Erythroblast (primary cell): ENCODE data around the gene SMO.
"Not testable (repeated sequence)": the region's sequence is repeated elsewhere in the genome, so short reads cannot be mapped to it uniquely, and the experiment has no call there.

Source experiments
- DNase-seq, 2 experiments: peaks; one replicate each; lab custom pipeline; 2025; lab: John Stamatoyannopoulos, UW
- GATA1 ChIP-seq: IDR thresholded peaks from 2 replicates; pipeline ENCODE4 v1.6.1; 2011; ENCODE audit warnings: low read depth, mild to moderate bottlenecking, control low read depth, low read length, moderate library complexity
- POLR2A ChIP-seq: IDR thresholded peaks from 2 replicates; pipeline ENCODE4 v1.6.1; 2011; ENCODE audit warnings: mild to moderate bottlenecking, low read length

The SMO gene

GRCh38 chr7:129224251-129225205, 36.1 kb downstream of the SMO start, which contains the start of gene AHCYL2:
AHCYL2 (plus strand) TSS chr7:129225030.
- TF ChIP-seq POLR2A: peak; percentile 18
- TF ChIP-seq GATA1: no peak
- DNase-seq: peak; percentile 93 to 95

DNA sequence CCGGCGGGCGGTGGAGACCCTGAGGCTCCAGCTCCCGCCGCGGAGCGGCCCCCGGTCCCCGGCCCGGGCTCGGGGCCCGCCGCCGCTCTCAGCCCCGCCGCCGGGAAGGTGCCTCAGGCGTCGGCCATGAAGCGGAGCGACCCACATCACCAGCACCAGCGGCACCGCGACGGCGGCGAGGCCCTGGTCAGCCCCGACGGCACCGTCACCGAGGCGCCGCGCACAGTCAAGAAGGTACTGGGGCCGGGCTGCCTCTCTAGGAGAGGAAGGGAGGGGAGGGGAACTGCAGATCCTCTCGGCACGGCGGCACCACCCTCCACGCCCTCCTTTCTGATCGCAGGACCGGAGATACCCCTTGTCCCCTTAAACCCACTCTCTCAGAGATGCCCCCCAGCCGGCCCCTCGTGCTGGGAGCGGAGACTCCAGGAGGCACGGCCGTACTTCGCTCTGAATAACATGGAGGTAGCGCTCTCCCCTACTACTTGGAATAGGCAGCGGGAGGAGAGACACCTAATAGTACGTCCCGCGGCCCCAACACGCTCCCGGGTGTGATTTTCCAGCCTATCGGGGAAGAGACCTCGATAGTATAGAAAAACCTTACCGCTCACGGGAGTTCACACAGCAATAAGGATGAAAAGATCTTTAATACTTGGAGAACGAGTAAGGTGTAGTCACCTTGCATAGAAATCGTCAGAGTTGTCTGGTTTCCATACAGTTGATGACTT, 36.9 kb downstream of the SMO start:
- no peak for TF ChIP-seq GATA1
- TF ChIP-seq POLR2A: no peak
- DNase-seq: peak; percentile 56 to 62

DNA sequence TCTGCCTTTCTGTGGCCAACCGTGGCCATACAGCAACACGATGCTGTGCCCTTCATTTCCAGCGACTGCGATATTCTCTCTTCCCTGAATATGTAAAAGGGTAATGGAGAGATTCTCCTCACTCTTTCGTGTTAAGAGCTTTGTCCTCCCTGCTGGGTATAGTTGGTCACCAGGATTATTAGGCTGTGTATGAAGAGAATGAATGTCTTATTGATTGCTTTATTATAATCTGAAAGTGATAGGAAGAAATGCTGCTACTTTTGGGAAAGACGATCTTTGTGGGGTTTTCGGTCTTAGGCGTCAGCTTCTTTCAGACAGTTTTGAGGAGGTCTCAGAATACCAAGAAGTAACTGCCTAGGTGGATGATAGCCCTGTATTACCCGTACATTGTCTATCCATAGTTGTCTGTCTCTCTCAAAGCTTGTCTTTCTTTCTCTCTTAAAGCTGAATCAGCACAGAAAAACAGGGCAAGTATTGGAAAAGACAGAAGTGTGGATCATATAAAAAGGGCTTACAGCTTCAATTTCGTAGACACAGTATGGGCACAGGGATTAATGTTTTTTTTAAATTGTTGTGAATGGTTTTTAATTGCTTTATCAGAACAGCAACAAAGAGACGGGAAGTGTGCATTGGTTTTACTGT, 37.6 kb downstream of the SMO start:
- TF ChIP-seq POLR2A (no peak), GATA1 (no peak)
- DNase-seq: no peak

GRCh38 chr7:129227646-129228578, 39.5 kb downstream of the SMO start:
- no peak for DNase-seq
- no peak for TF ChIP-seq POLR2A
- no peak for TF ChIP-seq GATA1

GRCh38 chr7:129228633-129229032, 40.2 kb downstream of the SMO start:
- TF ChIP-seq POLR2A (no peak), GATA1 (no peak)
- no peak for DNase-seq

DNA sequence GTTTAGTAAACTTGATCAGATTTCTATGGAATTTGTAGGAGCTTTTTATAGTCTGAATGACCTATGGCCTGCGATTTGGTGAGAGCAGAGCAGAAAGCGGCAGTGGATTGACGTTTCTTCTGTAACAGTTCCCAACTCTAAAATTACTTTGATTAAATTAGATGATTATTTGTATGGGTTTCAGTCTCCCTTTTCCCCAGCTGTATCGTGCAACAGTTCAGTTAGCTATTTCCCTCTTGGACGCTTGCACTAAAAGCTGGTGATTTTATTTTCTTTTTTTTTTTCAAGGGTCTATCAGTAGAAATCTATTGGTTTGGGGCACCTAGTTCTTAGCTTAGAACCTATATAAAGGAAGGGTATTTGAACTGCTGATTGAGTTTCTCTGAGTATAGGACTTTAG, 43.2 kb downstream of the SMO start:
- TF ChIP-seq GATA1 (no peak), POLR2A (no peak)
- no peak for DNase-seq

DNA sequence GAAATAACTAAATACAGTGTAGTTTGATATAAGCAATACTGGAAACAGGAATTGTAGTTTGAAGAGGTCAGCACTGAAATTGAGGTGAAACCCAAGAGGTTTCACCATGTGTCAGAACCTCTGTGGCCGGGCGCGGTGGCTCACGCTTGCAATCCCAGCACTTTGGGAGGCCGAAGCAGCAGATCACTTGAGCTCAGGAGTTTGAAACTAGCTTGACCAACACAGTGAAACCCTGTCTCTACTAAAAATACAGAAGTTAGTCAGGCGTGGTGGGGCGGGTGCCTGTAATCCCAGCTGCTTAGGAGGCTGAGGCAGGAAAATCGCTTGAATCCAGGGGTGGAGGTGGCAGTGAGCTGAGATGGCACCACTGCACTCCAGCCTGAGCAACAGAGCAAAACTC, 50.1 kb downstream of the SMO start:
- no peak for DNase-seq
- TF ChIP-seq POLR2A: no peak

DNA sequence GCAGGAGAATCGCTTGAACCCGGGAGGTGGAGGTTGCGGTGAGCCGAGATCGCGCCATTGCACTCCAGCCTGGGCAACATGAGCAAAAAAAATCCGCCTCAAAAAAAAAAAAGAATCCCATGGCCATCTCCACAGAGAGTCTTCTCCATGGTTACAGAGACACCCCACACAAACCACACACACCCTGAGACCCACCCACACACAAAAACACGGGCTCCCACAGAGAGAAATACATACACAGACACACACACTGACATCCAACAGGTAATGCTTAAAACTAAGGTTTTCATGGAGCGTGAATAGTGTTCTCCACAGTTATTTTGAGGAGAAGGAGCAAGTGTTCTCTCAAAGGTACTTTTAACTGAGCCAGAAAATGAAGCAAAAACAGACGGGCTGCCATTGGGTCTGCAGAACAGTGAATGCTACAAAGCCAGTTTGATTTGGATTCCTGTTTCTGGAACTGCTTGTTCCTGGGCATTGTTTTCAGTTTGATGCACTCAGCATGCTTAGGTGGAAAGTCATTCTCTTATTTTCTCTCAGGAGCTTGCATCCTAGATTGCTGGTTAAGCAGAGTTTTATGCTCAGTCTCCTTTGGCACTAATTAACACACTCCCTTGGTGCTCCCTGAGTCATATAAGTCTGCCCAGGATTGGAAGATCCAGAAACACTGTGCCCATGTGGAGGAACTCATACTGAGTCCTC, 51.8 kb downstream of the SMO start:
- no peak for DNase-seq
- TF ChIP-seq GATA1 (no peak), POLR2A (no peak)

DNA sequence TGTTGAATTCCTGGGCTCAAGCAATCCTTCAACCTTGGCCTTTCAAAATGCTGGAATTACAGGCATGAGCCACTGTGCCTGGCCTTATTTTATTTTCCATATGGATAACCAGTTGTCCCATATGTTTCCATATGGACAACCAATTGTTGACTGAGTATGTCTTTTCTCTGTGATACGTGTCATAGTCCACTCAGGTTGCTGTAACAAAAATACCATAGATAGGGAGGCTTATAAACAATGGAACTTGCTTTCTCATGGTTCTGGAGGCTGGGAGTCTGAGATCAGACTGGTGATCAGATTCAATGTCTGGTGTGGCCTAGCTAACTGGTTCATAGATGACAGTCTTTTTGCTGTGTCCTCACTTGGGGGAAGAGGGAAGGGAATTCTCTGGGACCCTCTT, 55.8 kb downstream of the SMO start:
- DNase-seq: no peak

DNA sequence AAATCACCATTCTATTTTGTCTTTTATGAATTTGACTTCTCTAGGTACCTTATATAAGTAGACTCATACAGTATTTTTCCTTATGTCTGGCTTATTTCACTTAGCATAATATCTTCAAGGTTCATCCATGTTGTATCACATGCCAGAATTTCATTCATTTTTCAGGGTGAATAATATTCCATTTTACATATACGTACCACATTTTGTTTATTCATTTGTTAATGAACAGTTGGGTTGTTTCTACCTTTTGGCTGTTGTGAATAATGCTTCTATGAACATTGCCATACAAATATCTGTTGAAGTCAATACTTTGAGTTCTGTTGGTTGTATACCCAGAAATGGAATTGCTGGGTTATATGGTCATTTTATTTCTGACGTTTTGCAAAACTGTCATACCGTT, 57.1 kb downstream of the SMO start:
- TF ChIP-seq GATA1 (no peak), POLR2A (no peak)
- DNase-seq: no peak

More for the DNA sequence above, 55.8 kb downstream of the SMO start:
- TF ChIP-seq GATA1: no peak
- TF ChIP-seq POLR2A: no peak

GRCh38 chr7:129247087-129247486, 58.7 kb downstream of the SMO start:
- DNase-seq: no peak
- TF ChIP-seq GATA1 (no peak), POLR2A (no peak)

DNA sequence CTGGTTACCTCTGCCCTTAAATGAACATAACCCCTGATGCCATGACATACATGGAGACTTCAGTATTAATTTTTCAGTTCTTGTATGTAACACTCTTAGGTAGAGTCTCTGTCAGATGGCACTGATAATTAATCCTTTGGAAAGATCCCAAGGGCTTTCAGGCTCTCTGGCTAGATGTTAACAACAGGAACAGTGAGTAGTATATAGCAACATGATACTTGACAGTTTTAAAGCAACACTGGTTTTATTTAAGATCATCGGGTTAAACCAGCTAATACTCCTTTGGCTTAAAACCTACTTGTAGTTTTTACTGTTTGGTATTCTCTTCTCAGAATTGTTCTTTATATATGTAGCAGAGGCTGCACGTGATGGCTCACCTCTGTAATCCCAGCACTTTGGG, 63.7 kb downstream of the SMO start:
- TF ChIP-seq POLR2A (no peak), GATA1 (no peak)
- DNase-seq: no peak

GRCh38 chr7:129252603-129253002, 64.2 kb downstream of the SMO start:
- not testable (repeated sequence) for DNase-seq
